Esophagus squamous epithelium (tissue), 4 donors: ENCODE results near the gene ITGA11.

Experiments
- POLR2A ChIP-seq, 4 donors: fragments of 450-650 bp; IDR thresholded peaks; one replicate each; pipeline ENCODE4 v1.6.1; 2017; ENCODE audit warnings: antibody characterized with exemption in 4 of 4, mild to moderate bottlenecking in 4 of 4, moderate library complexity in 3 of 4
- TF ChIP-seq, protein P1 (sequence below), 6 experiments: fragments of 450-650 bp in 4 of 6; fragments of 200-600 bp in 2 of 6; sonication (generic) in 2 of 6; IDR thresholded peaks; one replicate each; pipeline ENCODE4 v1.5.1; 2016 to 2019; ENCODE audit warnings: antibody characterized with exemption in 6 of 6, mild to moderate bottlenecking in 4 of 6, moderate library complexity in 4 of 6

DNA sequence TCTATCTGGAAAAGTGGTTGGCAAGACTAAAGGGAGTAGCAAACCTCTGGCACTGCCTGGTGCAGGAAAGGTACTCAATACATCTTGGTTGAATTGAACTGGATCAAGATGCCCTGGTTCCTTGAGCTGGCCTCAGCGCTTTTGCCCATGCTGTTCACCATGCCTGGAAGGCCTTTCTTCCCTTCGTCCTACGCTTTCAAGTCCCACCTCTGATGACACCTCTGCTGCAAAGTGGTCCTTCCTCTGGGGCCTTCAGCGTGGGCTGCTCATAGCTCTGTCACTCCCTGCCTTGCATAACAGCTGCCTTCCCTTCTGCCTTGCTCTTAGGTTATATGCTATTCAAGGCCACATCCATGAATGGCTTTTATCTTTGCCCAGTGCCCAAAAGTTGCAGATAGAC is 23.0 kb downstream of the ITGA11 start:
- no peak for TF ChIP-seq POLR2A (IDR thresholded peaks at IDR 0.05)
- TF ChIP-seq, protein P1, sequence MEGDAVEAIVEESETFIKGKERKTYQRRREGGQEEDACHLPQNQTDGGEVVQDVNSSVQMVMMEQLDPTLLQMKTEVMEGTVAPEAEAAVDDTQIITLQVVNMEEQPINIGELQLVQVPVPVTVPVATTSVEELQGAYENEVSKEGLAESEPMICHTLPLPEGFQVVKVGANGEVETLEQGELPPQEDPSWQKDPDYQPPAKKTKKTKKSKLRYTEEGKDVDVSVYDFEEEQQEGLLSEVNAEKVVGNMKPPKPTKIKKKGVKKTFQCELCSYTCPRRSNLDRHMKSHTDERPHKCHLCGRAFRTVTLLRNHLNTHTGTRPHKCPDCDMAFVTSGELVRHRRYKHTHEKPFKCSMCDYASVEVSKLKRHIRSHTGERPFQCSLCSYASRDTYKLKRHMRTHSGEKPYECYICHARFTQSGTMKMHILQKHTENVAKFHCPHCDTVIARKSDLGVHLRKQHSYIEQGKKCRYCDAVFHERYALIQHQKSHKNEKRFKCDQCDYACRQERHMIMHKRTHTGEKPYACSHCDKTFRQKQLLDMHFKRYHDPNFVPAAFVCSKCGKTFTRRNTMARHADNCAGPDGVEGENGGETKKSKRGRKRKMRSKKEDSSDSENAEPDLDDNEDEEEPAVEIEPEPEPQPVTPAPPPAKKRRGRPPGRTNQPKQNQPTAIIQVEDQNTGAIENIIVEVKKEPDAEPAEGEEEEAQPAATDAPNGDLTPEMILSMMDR (IDR thresholded peaks at IDR 0.05): no peak
